Prostate gland (tissue), 2 donors: Measurements from ENCODE around the gene RTP3.

Experiments used
- CTCF ChIP-seq, 4 experiments: fragments of 200-600 bp in 2 of 4; fragments of 450-650 bp in 2 of 4; sonication (generic) in 2 of 4; IDR thresholded peaks; 1 replicate in 3 of 4; 2 replicates in 1 of 4; pipeline ENCODE4 v1.5.1; 2016 to 2019; ENCODE audit warnings: antibody characterized with exemption in 4 of 4, mild to moderate bottlenecking in 2 of 4, moderate library complexity in 2 of 4
- POLR2A ChIP-seq: fragments of 450-650 bp; IDR thresholded peaks from one replicate; pipeline ENCODE4 v1.6.1; 2016; ENCODE audit warnings: antibody characterized with exemption, mild to moderate bottlenecking
- POLR2AphosphoS5 ChIP-seq: sonication (generic); formaldehyde crosslinking; IDR thresholded peaks from one replicate; pipeline ENCODE4 v1.6.1; 2017; ENCODE audit warnings: antibody characterized with exemption

- TF ChIP-seq CTCF (IDR thresholded peaks at IDR 0.05) (no peak), POLR2A (no peak), POLR2AphosphoS5 (no peak)
Measured at GRCh38 chr3:46503200-46503874, 5.6 kb downstream of the RTP3 start.
